HG03432 (cell line): ENCODE data around the gene NEDD4L.
"Not testable (repeated sequence)": the region's sequence is repeated elsewhere in the genome, so short reads cannot be mapped to it uniquely, and the experiment has no call there.

Experiments used
- ATAC-seq: cut with Tn5 transposase; IDR thresholded peaks from one replicate; pipeline ENCODE4 v1.9.1; 2021; ENCODE audit warnings: mild to moderate bottlenecking, moderate library complexity; ENCODE audit not compliant: unreplicated experiment

NEDD4L gene

GRCh38 chr18:58043491-58044369 lies at the start of gene NEDD4L:
Gene NEDD4L (plus strand): TSS chr18:58044226. CDS start chr18:58044661, 435 bp downstream.
- peak; percentile 81 for ATAC-seq

DNA sequence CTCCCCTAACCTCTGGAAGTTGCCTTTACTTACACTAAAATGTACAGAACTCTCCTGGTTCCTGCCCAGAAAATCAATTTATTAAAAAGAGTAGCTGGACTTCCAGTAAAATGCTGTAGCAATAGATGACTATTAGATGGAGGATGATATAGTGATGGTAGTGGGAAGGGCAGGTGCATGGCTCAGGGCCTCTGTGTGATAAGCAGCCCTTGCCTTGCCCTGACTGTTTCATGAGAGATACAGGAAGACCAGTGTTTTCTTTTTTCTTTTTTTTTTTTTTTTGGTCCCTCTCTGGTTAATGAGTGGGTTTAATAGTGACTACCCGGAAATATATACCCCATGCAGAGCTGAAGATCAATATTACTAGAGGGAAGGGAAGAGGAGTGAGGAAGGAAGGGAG lies 48.7 kb upstream of the NEDD4L start:
- ATAC-seq, result no peak

DNA sequence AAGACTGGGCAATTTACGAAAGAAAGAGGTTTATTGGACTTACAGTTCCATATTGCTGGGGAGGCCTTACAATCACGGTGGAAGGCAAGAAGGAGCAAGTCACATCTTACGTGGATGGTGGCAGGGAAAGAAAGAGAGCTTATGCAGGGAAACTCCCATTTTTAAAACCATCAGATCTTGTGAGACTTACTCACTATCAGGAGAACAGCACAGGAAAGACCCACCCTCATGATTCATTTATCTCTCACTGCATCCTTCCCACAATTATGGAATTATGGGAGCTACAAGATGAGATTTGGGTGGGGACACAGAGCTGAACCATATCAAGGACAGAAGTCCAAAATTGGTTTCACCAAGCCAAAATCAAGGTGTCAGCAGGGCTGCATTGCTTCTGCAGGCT lies 47.1 kb upstream of the NEDD4L start:
- not testable (repeated sequence) for ATAC-seq

GRCh38 chr18:57997820-57998219 lies 46.2 kb upstream of the NEDD4L start:
- no peak for ATAC-seq

DNA sequence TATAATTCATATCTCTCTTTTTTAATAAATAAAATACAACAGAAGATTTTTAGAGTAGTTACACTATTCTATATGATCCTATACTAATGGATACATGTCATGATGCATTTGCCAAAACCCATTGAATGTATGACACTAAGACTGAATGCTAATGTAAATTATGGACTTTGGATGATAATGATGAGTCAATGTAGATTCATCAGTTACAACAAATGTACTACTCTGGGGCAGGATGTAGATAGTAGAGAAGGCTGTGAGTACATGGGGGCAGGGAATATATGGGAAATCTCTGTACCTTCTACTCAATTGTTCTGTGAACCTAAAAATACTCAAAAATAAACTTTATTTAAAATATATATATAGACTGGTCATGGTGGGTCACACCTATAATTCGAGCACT lies 45.6 kb upstream of the NEDD4L start:
- no peak for ATAC-seq

DNA sequence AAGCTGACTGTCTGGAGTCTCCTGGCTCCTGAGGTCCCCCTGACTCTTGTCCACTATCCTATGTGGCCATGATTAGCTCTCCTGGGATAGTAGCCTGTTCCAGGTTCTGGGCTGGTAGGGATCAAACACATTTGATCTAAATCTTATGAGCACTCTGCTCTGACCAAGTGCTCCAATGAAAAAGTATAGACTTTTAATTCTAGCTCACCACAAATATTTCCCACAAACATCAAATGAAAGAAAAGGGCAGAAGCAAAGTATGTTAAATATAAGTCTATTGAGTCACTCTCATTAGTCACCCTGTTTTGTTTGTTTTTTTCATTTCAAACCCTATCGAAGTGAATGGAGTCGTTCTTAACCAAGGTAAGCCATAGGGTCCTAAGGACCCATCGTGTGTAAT lies 39.7 kb upstream of the NEDD4L start:
- no peak for ATAC-seq

DNA sequence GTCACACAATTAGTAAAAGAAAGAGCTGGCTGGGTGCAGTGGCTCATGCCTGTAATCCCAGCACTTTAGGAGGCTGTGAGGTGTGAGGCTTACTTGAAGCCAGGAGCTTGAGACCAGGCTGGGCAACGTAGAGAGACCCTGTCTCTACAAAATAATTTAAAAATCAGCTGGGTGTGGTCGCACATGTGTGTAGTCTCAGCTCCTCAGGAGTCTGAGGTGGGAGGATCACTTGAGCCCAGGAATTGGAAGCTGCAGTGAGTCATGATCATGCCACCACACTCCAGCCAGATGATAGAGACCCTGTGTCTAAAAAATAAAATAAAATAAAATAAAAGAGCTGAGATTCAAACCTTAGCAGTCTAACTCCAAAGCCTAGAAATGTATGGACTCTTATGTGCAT lies 39.0 kb upstream of the NEDD4L start:
- ATAC-seq, result no peak

DNA sequence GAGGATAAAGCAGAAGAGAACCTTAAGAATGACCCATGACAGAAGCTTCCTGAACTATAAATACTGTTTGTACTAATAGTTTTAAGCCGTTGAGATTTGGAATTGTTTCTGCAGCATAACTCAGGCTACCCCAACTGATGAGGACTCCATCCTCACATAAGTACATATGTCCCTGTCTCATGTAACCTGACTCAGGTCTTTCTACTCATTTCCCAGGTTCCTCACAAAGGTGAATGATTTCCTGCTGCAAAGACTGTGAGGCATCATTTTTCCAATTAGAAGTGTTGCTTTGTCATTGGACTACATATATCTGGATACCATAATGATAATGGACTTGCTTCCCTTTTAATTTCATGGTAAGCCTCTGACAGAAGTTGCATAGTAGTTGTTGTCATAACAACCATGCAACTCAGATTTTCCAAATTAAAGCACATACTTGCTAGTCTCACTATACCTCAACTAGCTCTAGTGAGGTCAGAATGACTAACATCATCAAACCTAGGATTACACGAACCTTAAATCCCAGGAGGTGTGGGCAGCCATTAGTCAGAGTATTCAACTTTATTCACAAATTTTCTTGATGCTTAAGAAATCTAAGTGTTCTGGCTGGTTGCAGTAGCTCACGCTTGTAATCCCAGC lies 38.0 kb upstream of the NEDD4L start:
- no peak for ATAC-seq

DNA sequence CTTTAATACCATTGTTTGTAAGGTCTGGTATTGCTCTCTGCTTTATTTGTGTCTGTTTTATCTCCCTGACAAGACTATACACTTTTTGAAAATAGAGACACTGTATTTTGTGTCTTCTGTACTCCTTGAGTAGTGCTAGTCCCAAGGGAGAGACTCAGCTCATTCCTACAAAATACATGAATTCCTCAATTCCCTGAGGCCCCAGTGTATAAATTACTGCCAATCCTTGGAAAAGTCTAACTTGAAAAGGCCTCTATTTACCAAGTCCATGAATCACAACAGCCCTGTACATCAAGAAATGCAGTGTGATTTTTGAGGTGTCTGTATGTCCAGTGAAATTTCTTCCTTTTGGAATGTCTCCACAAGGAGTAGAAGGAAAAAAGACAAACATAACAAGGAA lies 34.9 kb upstream of the NEDD4L start:
- ATAC-seq, result no peak

- ATAC-seq, result no peak
Observed at GRCh38 chr18:58010265-58010664, 33.8 kb upstream of the NEDD4L start.

DNA sequence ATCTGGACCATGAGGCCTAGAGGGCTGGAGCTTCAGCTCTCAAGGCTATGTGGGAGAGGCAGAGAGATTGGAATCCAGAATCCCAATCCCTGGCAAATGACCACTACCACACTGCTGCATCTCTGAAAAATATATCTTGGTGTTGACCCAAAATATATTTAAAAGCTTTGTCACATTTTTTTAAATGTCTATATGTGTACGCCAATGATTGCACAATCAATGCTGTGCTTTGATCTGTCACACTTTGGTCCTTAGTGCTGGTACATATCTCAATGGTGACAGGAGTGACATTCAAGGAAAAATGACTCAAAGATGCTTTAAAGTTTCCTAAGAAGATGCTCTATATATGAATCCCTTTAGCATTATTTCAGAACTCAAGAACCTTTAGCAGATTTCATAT lies 31.7 kb upstream of the NEDD4L start:
- no peak for ATAC-seq

DNA sequence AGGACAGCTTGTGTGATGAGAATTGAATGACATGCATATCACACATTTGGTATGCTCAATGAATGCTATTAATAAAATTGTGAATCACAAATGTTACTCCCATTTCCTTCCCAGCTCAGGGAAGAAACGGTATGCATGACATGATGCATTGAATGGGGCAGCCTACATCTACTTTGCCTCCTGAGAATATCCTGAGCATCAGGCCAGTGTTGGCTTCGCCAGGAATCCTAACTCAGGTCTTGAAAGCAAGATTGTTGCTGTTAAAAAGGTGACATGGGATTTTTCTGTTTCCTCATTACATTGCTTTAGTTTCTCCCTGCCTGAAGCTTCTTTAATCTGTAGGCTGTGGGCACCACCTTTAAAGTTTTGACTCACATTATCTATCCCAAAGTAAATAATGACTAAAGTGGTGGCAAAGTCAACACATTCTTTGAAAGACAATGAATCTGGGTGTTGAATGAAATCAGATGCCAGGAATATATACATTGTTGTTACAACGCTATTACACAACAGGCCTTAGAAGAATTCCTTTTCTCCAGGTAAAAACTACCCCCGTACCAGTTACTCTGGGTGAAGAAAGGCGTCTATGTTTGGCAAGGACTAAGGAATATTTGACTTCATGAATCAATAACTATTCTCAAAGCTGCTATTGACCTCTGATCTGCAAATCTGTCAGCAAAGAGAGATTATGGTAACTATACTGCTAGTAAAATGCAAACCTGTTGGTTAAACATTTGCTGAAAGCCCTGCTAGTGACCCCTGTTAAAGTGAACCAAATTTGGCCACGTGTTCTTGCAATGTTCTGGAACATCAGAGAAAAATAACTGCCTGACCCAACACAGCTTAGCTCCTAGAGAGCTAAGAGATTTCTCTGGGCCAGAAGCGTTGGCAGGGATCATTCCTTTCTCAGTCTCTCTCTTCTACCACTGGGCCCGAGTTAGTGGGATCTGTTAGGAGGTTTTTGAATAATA lies 30.5 kb upstream of the NEDD4L start:
- ATAC-seq, result no peak

GRCh38 chr18:58015065-58015780 lies 28.8 kb upstream of the NEDD4L start:
- ATAC-seq, result peak; percentile 100

DNA sequence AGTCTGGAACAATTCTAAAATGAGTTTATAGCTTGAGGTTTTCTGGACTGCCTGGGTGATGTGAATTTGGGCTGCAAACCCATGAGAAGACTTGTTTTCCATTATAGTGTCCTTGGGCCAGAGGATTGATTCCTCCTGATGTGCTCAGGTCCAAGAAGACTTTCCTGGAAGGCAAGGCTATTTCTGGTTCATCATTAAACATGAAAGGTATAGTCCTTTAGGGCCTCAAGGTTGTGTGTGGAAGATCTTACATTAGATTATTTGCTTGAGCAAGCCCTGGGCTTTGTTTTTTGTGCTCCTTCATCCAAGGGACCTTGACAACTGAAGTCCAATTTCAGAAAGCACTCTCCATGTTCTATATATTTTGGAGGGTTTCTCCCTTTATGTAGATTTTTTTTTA lies 26.8 kb upstream of the NEDD4L start:
- ATAC-seq, result no peak

DNA sequence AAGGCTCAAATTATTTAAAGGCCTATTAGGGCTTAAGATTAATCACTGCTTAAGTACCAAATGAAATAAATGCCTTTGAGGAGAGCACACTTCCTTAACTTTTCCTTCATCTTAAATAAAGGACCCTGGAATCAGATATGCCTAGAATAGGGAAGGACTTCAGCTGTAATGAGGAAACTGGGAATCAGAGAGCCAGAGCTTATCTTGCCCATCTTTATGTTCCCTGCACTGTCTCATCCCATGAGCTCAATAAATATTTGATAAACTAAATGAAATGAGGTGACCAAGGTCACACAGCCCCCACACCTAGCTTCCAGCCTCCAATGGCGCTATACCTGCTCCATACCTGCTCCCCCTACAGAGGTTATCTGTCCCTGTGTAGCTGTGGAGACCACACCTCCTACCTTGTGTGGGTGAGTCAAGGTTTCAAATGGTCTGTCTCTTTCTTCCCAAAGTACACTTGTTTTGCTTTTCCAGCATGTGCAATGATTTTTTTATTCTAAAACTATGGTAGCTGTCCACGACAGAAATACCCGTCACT lies 23.4 kb upstream of the NEDD4L start:
- no peak for ATAC-seq

GRCh38 chr18:58021504-58021903 lies 22.5 kb upstream of the NEDD4L start:
- no peak for ATAC-seq

DNA sequence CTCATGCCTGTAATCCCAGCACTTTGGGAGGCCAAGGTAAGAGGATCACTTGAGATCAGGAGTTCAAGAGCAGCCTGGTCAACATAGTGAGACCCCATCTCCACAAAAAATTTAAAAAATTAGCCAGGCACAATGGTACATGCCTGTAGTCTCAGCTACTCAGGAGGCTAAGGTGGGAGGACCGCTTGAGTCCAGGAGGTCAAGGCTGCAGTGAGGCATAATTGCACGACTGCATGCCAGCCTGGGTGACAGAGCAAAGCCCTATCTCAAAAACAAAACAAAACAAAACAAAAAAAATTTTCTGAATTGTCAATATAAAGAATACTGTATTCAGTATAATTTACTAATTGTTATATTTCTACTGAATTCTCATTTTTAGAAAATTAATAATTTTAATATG lies 20.9 kb upstream of the NEDD4L start:
- no peak for ATAC-seq

DNA sequence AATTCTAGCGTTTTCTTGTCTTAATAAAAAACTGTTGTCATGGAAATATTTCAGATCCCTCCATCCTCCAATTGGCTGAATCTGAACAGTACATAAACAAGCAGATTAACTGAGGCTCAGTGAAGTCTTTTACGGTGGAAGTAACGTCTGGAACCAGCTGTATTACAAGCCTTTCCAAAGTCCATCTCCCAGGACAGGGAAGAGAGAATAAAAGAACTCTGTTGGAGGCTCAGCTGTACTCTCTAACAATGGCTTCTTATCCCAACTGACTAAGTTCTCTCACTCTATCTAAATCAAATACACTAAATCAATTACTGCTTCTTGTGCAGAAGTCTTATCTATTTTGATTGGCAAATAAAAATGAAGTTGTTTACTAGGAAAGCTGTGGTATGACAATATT lies 19.9 kb upstream of the NEDD4L start:
- ATAC-seq, result no peak

GRCh38 chr18:58025205-58025604 lies 18.8 kb upstream of the NEDD4L start:
- ATAC-seq, result no peak

DNA sequence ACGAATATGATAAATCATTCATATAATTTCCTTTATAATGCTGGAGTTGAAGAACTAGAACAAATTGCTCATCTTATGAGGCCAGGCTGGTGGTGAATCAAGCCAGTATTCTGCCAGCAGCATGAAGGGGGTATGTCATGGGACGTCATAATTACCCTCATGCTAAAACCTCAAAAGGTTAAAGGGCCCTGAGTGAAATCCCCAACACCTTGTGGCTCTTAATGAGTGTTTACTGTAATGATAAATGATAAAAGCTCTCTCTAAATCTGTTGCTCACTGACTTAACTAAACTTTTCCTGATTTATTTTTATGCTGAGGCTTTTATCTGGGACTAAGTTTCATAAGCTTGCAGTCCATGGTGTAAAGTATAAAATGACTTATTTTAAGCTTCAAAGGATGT lies 18.3 kb upstream of the NEDD4L start:
- no peak for ATAC-seq
